ENCODE measurements around the gene NOP14.
"Not testable (repeated sequence)": the region's sequence is repeated elsewhere in the genome, so short reads cannot be mapped to it uniquely, and the experiment has no call there.

NOP14 gene

DNA sequence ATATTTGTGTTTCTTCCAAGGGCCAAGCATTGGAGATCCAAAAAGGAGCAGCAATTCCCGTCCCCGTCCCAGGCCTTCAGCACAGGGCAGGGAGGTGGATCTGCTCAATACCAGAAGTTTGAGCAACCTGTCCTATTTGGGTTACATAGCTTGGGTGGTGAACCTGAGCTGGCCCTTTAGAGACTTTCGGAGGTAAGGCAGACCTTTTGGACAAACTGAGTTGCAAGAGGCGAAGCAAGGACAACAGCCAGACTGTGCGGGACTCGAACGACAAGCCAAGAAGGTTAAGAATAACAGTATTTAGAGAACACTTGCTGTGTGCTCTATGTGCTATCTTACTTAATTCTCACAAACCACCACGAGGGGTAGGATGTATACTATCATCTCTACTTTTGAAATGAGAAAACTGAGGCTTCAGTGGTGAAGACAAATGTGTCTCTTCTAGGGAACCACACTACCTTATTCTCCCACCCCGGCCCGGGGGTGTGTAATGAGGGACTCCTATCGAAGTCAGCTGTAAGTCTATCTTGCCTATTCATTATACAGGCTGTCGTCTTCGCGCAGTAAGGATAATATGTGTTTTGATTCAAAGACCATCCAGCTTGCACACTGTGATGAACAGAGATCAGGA, 1.3 kb downstream of the NOP14 start:
- peak; percentile 28 for DNase-seq

DNA sequence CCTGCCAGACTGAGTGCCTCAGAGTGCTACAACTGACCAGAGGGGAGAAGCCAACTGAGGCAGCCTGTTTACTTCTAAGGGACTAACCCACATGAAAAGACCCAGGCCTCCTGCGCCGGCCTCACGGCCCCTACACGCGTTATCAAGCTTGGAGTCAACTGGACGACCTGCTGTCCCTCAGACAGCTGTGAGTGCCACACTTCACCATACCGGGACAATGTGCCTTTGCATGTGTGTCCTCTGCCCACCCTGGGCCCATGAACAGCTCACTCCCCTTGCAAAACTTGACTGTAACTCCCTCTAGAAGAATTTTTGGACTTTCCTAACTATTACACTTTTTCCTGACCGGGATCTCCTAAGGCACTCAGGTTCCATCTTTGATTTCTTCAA, 1.8 kb downstream of the NOP14 start:
- no peak for DNase-seq

GRCh38 chr4:2960450-2960849, 2.8 kb downstream of the NOP14 start:
- not testable (repeated sequence) for DNase-seq

GRCh38 chr4:2958446-2958845, 4.8 kb downstream of the NOP14 start:
- DNase-seq = no peak

- not testable (repeated sequence) for DNase-seq
Observed at GRCh38 chr4:2955186-2956044, 7.8 kb downstream of the NOP14 start.

- no peak for DNase-seq
Observed at GRCh38 chr4:2954358-2955185, 8.6 kb downstream of the NOP14 start.

GRCh38 chr4:2953496-2953895, 9.7 kb downstream of the NOP14 start:
- DNase-seq = no peak

DNA sequence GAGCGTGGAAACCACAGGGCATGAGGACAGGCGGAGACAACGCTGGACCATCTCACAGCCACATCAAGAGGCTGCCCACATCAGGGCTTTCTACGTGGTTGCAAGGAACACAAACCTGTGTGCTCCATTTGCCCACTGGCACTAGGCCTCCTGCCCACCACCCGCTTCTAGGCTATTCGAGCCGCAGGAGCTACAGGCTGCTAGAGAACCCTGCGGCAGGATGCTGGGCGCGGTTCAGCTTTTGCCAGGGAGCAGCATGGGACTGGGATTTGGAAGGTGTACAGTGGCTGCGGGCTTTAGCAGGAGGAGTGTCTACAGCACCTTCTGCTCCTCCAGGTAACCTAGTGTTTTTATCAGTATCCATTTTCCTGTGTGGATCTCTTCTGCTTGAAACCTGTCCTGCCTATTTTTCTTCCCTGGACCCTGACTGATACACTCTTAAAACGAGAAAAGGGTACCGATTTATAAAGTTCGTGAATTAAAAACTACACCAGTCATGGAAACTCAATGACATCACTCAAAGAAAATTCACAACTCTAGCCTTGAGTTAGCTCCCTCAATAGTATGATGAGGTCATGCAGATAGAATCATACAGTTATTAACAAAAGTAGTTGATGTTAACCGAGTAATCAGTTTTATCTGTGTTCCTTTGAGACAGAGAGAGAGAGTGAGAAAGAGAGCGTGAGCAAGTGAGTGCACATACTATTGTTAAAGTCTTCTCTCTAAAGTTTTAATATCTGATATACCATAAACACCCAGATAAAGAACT, 12.8 kb downstream of the NOP14 start:
- no peak for DNase-seq

- DNase-seq = no peak
Observed at GRCh38 chr4:2949782-2950125, 13.5 kb downstream of the NOP14 start.

DNA sequence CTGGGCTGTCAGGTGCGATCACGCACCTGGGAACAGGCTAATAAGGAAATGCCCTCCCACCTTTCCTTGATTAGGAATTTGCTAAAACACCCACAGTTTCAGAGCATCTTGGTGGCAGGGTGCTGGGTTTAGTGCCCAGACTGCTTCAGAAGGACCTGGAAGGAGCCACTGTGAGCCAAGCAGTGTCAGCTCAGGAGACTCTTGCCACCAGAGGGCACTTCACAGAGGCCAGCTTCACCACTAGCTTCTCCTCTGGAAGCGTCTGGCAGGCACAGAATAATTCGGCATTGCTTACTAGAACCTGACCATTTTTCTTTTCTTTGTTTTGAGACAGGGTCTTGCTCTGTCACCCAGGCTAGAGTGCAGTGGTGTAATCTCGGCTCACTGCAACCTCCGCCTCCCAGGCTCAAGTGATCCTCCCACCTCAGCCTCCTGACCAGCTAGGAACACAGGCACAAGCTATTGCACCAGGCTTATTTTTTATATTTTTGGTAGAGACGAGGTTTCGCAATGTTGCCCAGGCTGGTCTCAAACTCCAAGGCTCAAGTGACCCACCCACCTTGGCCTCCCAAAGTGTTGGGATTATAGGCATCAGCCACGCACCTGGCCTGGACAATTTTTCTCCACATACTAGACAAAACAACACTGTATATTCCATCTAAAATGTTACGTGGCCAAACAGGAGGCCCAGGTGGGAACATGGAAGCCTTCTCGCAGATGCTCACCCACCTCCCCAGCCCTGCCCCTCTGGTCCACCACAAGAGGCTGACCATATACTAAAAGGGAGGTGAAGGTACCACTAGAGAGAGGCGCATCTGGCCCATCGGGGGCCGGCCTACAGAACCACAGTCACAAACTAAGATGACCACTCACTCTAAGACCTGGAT, 14.1 kb downstream of the NOP14 start:
- no peak for DNase-seq

DNA sequence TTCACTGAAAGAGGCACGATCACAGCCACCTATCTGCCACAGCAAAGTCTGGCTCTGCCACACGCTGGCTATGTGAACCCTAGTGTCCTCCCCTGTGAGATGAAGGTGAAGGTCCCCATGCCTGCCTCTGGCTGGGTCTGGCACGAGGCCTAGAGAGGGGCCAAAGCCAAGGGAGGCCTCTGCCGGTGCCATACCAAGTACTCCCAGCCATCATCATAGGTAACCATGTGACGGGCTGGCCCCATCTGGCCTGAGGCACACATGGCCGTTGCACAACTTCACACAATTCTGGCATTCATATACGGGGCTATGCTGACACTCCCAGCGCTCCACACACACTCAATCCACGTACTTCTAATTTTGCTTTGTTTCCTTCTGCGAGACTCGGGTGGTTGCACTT, 15.3 kb downstream of the NOP14 start:
- no peak for DNase-seq

DNA sequence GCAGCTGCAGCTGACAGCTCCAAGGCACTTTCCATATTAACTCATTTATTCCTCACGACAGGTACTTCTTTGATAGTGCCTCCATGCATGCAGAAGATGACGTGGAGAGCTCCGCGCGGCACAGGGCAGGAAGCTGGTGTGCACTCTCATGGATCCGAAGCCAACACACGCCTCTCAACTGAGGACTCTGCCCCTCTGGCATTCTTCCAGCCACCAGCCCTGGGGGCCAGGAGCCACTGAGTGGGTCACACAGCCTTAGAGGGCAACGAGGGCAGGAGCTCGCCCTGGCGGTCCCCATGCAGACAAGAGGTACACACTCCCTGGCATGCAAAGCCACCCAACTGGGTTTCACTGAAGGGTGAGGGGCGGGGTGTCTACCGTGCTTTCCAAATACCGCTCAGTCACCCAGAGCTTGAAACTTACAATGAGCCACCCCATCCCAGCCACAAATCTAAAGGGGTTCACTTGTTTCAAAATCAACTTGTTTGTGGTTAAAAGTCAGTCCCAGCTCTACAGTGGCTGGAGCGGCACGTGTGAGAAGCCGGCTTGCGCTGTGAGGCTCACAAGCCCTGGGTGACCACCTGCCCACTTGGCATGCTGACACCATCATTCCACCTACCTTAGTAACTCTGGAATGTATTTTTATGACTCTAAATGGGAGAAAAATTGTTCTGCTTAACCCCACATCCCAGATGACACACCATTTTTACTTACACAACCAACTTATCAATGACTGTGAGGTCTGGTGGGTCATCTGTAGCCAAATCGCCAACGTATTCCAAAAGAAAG, 16.2 kb downstream of the NOP14 start:
- DNase-seq = no peak

DNA sequence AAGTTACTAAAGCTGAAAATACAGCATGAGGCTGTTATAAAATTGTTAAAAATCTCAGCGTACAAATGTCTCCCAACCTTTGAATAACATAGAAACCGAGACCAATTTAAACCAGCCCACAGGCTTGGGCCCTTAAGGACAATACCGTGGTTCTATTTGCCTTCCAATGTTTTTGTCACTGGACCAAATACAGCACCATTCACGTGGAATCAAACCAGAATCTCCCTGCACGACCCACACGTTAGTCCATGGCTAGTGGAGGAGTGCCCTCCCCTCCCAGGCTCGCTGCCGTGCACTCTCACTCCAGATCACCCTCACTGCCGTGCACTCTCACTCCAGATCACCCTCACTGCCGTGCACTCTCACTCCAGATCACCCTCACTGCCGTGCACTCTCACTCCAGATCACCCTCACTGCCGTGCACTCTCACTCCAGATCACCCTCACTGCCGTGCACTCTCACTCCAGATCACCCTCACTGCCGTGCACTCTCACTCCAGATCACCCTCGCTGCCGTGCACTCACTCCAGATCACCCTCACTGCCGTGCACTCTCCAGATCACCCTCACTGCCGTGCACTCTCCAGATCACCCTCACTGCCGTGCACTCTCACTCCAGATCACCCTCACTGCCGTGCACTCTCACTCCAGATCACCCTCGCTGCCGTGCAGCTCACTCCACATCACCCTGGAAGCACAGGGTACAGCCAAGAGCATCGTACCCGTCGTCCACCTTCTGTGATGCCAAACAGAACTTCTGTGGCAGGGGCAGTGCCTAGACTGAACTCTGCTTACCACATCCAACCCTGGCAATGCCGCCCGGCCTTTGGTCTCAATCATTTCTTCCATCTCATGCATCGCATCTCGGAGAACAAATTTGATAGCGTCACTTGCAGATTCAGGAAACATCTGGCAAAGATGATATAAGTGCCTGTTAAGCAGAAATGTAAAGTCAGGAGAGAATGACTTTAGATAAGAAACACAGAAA, 17.3 kb downstream of the NOP14 start:
- not testable (repeated sequence) for DNase-seq

- DNase-seq = no peak
Observed at GRCh38 chr4:2944586-2945526, 18.4 kb downstream of the NOP14 start.

DNA sequence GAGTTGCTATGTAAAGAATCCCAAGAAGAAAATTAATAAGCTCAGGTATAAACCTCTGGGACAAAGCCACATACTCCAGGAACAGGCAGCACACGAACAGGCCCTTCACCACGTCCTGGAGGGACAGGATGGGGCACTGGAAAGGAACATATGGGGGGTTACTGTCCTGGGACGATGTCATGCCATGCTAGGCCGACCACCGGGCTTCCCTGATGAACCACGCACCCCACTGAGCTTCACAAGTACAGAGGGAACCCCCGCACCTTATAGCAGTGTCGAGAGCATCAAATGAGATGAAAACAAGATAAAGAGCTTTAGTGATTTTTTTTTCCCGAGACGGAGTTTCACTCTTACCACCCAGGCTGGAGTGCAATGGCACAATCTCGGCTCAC, 19.1 kb downstream of the NOP14 start:
- no peak for DNase-seq

DNA sequence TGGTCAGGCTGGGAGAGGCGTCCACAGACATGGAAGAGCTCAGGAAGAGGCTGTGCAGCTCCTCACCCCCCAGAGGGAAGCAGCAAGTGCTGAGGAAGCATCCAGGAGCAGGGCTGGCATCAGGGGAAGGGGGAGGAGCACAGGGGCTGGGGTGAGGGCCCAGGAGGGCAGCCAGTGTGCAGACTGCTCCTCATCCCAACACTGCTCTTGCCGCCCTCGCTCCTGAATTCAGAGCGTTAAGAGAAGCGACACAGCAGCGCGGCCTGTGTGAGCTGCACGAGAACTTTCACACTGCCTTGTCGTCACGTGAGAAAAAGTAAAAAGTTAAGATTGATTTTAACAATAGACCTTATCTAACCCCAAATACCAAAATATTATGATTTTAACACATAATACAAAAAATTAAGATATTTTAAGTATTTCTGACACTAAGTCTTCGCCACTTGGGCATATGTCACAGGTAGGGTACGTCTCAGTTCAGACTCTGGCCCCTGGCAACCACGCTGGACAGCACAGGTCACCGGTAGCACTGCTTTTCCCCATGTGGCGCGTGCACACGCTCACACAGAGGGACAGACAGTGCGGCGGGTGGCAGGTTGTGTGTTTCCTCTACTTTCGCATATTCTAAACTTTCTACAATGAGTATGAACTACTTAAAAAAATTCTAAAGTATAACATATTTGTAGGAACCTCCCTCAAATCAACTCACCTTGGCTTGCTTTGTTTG, 19.7 kb downstream of the NOP14 start:
- no peak for DNase-seq

- no peak for DNase-seq
Observed at GRCh38 chr4:2942532-2943363, 20.5 kb downstream of the NOP14 start.

All from central memory CD4-positive, alpha-beta T cell (primary cell).